HG03196 (cell line): ENCODE measurements around the gene FAM168A.
"Not testable (repeated sequence)": the region's sequence is repeated elsewhere in the genome, so short reads cannot be mapped to it uniquely, and the experiment has no call there.

Experiments used
- ATAC-seq: cut with Tn5 transposase; IDR thresholded peaks from one replicate; pipeline ENCODE4 v1.9.1; 2021; ENCODE audit not compliant: unreplicated experiment

FAM168A gene

DNA sequence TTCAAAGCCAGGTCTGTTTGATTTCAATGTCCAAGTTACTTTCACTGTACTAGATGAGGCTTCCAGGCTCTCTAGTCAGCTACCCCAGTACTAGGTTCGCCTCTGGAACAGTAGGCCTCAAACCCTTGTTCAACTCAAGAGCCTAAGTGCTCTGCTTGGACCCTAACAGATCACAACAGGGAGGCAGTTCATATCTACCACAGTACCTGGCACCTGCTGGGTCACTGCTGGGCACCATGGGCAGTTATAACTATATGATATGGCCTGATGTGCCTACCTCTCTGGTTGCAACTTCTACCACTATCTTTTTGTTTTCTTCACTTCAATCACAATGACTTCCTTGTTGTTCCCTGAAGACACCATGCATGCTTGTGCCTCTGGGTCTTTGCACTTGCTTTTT lies 124.7 kb downstream of the FAM168A start:
- ATAC-seq = no peak

- not testable (repeated sequence) for ATAC-seq
These were observed 127.8 kb downstream of the FAM168A start for GRCh38 chr11:73470036-73470612.

DNA sequence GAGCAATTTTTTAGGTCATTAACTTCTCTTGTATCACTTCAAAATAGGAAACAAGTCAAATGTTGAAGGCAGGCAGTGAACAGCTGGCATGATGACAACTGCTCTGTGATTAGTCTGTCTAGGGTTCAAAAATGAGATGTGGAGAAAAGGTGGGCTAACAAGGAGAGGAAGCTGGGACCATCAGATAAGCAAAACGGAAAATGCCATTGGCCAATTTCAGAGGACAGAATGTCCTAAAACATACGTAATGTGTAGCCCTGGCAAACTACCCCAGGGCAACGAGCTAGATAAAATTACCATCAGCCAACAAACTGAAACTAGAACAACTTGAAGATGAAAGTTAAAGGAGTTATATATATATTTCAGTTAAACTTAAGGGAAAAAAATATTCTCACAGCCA lies 128.5 kb downstream of the FAM168A start:
- ATAC-seq = no peak

DNA sequence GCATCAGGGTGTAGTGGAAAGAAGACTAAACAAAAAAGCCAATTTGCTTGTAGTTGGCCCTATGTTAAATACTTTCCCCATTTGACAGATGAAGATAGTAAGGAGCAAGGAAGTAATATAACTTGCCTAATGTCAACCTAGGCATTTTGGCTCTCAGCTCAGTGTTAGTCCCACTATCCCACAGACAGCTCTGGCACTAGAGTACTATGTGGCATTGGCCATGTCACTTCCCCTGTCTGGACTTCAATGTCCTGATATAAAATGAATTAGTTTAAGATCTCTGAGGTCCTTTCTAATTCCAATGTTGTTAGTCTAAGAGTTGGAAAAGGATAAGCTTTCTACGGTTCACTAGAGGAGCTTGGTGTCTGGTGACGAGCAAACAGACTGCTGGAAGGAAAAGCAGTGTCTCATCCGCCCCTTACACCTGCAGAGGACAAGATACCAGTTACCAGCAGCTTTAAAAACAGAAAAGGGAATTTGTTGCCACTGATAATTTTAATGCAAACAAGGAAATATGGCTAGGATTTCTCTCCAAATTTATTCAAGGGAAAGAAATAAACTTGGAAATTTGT lies 129.2 kb downstream of the FAM168A start:
- ATAC-seq = no peak

- ATAC-seq = no peak
These were observed 130.4 kb downstream of the FAM168A start for GRCh38 chr11:73467505-73467904.

- no peak for ATAC-seq
These were observed 131.3 kb downstream of the FAM168A start for GRCh38 chr11:73466643-73467042.

DNA sequence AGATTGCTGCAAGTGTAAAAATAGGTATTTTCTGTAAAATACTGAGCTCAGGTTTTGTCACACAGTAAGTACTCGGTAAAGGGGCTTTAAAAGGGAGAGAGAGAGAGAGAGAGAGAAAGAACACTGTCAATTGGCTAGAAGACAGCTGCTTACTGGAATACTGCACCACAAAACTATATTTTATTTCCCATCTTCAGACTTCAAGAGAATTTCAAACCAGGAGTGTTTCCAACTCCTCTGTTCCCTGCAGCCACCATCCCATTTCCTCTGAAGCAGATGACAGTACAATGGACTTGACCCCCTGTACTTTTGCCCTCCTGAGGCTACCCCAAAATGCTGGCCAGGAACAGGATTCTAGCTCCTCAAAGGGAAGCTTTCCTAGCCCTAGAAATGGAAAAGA lies 132.0 kb downstream of the FAM168A start:
- ATAC-seq = no peak

GRCh38 chr11:73465023-73465675 lies 132.8 kb downstream of the FAM168A start:
- ATAC-seq = no peak

- no peak for ATAC-seq
These were observed 133.6 kb downstream of the FAM168A start for GRCh38 chr11:73464347-73464746.

DNA sequence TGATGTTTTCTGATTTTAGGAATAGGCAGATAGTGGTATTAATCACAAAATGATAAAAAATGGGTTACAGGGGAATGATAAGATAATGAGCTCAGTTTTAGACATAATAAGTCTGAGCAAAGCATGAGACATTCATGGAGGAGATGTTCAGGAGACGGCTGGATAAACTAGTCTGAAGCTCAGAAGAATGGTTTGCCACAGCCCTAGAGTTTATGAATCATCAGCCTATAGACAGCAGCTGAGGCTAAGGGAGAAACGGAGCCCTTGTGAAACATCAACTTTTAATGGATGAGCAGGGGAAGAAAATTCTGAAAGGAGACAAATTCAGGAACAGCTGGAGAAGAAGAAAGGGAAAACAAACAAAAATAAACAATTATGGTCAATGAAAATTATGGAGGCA lies 134.6 kb downstream of the FAM168A start:
- no peak for ATAC-seq

DNA sequence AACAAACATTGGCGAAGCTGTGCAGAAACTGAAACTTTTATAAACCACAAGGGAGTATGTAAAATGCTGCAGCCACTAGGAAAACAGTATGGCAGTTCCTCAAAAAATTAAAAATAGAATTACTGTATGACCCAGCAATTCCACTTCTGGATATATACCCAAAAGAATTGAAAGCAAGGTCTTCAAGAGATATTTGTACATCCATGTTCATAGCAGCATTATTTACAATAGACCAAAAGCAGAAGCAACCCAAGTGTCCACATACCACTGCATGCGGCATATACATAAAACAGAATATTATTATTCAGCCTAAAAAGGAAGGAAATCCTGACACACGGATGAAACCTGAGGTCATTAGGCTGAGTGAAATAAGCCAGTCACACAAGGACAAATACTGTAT lies 135.9 kb downstream of the FAM168A start:
- no peak for ATAC-seq

DNA sequence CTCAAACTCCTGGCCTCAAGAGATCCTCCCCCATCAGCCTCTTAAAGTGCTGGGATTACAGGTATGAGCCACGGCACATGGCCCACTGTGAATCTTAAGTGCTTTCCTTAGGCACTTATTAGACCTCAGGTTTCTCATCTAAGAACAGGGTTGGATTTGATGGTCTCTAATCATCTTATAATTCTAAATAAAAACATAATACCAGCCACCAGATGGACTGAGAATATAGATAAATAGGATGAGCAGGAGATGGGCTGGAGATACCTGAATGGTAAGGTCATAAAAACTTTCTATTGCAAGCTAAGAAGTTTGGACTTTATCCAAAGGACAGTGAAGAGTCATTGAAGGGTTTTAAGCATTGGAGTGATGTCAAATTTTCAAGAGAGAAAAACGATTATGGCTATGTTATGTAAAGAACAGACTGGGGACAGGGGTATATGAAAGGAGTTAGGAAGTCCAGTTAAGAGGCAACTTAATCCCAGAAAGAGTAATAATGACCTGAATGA lies 136.5 kb downstream of the FAM168A start:
- ATAC-seq = no peak

GRCh38 chr11:73458201-73458600 lies 139.7 kb downstream of the FAM168A start:
- ATAC-seq = no peak

DNA sequence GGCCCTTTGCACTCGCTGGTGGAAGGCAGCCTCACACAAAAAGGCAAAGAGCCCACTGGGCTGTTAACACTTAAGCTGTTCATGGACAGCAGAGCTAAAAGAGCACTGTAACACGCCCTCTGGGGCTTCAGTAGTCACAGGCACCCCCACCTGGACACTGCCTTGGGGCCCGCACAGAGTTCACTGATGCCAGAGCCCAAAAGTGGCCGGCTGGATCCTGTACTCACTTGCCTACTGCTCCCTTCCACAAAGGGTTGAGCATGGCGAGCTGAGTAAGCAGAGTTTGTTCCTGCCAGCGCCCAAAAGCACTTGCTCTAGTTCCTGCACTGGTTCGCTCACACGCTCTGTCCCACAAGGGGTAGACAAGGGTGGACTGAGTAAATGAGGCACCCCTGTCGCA lies 142.9 kb downstream of the FAM168A start:
- ATAC-seq = no peak

- ATAC-seq = no peak
These were observed 144.3 kb downstream of the FAM168A start for GRCh38 chr11:73453562-73453961.

DNA sequence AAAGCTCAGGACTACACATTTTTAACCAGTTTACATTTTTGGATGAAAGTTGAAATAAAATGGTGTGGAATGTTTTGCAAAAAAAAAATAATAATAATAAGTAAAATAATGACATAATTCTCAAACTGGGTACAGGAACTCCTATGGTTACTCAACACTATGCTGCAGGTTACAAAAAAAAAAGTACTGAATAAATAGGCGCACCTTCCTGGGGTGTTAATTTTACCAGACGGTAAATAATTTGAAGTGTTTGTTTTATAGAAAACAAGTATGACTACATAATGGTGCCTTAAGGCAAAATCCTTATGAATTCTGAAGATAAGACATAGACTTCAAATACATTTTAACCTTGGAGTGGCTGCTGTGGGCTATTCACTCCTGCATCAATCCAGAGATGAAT lies 145.2 kb downstream of the FAM168A start:
- ATAC-seq = no peak

GRCh38 chr11:73451896-73452295 lies 146.0 kb downstream of the FAM168A start:
- no peak for ATAC-seq

- ATAC-seq = no peak
These were observed 151.1 kb downstream of the FAM168A start for GRCh38 chr11:73446766-73447165.

GRCh38 chr11:73445980-73446379 lies 151.9 kb downstream of the FAM168A start:
- ATAC-seq = no peak

GRCh38 chr11:73439002-73439843 lies 158.7 kb downstream of the FAM168A start:
- no peak for ATAC-seq

DNA sequence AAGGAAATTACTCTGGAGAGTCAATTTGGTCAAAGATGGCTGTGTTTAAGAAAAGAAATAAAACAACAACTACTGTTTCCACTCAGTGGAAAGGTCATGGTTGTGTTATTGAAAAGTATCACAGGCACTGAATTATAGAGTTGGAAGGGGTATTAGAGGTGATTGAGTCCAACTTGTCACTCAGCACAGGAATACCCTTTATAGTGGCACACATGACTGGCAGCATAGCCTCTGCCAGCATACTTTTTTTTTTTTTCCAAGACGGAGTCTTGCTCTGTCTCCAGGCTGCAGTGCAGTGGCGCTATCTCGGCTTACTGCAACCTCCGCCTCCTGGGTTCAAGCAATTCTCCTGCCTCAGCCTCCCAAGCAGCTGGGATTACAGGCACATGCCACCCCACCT lies 161.1 kb downstream of the FAM168A start:
- not testable (repeated sequence) for ATAC-seq

DNA sequence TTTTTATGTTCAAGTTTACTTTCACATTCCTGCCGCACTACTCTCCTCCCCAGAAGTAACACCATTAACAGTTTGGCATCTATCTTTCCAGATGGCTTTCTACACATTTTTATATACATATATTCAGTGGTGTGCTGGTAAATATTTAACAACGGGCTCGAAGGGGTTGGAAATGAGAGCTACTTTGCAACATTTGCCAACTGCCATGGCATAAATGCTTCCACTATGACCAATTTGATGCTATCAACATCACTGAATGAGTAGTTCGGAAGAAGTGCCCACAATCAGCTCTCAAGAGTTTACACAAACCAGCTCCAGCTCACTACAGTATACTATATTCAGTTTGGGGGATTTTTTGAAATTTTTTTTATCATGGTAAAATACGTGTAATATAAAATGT lies 166.5 kb downstream of the FAM168A start:
- no peak for ATAC-seq
